ENCODE data around the gene PARP12. TPM values are rescaled to one million over a fixed set of nuclear protein-coding genes. Genes with fewer than 3 reads are reported as not detected.

Gene PARP12
- total RNA-seq, 1 donor from 2014 or later: 16.4 TPM

DNA sequence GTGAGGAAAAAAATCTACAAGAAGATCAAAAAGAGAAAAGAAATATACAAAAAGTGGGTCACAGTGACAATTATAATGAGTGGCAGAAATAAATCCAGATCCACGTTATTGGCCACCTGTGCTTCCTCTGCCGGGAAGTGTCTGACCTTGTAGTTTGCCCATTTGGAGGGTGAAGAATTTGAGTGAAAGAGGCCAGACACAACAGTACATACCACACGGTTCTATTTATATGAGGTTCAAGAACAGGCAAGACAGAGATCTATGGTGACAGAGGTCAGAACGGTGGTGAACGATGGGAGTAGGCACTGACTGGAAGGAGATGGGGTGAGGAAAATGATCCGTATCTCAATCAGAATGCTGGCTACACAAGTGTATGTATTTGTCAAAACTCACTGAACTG, 17.1 kb downstream of the PARP12 start:
- DNase-seq: no peak
- Histone ChIP-seq H3K4me1 (peaks cover 40% of the 10 kb centered on the region), H3K4me3 (no peak overlapping the region), H3K9me3 (replicated peaks) (no peaks in the 10 kb centered on the region), H3K27ac (replicated peaks) (no peak overlapping the region), H3K27me3 (ENCODE audit: low read depth) (no peaks in the 10 kb centered on the region), H3K36me3 (peaks cover 42% of the 10 kb centered on the region)
- TF ChIP-seq CTCF (IDR thresholded peaks at IDR 0.05; ENCODE audit: borderline replicate concordance): no peak
- intact Hi-C loops (cut with micrococcal nuclease): no loop called here

DNA sequence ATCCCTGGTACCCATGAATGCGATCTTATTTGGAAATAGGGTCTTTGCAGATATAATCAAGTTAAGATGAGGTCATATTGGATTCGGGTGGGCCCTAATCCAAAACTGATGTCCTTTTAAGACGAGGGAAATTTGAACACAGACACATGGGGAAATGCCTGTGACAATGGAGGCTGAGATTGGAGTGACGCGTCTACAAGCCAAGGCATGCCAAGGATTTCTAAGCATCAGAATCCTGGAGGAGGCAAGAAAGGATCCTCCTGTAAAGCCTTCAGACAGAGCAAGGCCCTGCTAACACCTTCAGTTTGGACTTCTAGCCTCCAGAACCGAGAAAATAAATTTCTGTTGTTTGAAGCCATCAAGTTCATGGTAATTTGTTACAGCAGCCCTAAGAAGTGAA, 18.5 kb downstream of the PARP12 start:
- Histone ChIP-seq H3K4me3 (no peak overlapping the region), H3K27me3 (ENCODE audit: low read depth) (no peaks in the 10 kb centered on the region), H3K27ac (replicated peaks) (no peak overlapping the region), H3K36me3 (peaks cover 57% of the 10 kb centered on the region), H3K9me3 (replicated peaks) (no peaks in the 10 kb centered on the region), H3K4me1 (peaks cover 32% of the 10 kb centered on the region)
- TF ChIP-seq CTCF (IDR thresholded peaks at IDR 0.05; ENCODE audit: borderline replicate concordance): no peak
- intact Hi-C loops (cut with micrococcal nuclease): no loop called here
- no peak for DNase-seq

DNA sequence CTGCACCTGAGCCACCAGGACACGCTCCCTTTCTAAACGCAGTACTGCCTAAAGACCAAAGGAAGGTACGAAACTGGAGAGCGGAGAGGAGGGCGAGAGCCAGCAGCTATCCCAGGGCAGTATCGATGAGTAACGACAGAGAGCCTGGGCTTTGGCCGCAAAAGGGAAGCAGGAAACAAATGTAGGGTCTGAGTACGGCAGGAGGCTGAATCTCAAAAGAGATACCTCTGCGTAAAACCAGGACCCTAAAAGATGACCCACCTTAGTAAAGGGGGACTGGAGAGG, 20.4 kb downstream of the PARP12 start:
- Histone ChIP-seq H3K4me3 (no peak overlapping the region), H3K27me3 (ENCODE audit: low read depth) (no peaks in the 10 kb centered on the region), H3K9me3 (replicated peaks) (no peaks in the 10 kb centered on the region), H3K27ac (replicated peaks) (no peak overlapping the region), H3K36me3 (peaks cover 76% of the 10 kb centered on the region), H3K4me1 (peaks cover 24% of the 10 kb centered on the region)
- DNase-seq: no peak
- TF ChIP-seq CTCF (IDR thresholded peaks at IDR 0.05; ENCODE audit: borderline replicate concordance): no peak
- intact Hi-C loops (cut with micrococcal nuclease): no loop called here

- H3K4me3 ChIP-seq: no peak overlapping the region
- no peaks in the 10 kb centered on the region for H3K9me3 ChIP-seq (replicated peaks)
- no peak for TF ChIP-seq CTCF (IDR thresholded peaks at IDR 0.05; ENCODE audit: borderline replicate concordance)
- H3K4me1 ChIP-seq: peaks cover 24% of the 10 kb centered on the region
- no peak for DNase-seq
- no peak overlapping the region for H3K27ac ChIP-seq (replicated peaks)
- H3K36me3 ChIP-seq: peaks cover 81% of the 10 kb centered on the region
- intact Hi-C loops (cut with micrococcal nuclease): no loop called here
- H3K27me3 ChIP-seq (ENCODE audit: low read depth): no peaks in the 10 kb centered on the region
These were observed 20.9 kb downstream of the PARP12 start for GRCh38 chr7:140041659-140042385.

- Histone ChIP-seq H3K27me3 (ENCODE audit: low read depth) (no peaks in the 10 kb centered on the region), H3K4me1 (peaks cover 21% of the 10 kb centered on the region), H3K4me3 (no peak overlapping the region), H3K36me3 (peaks cover 82% of the 10 kb centered on the region), H3K27ac (replicated peaks) (no peak overlapping the region), H3K9me3 (replicated peaks) (no peaks in the 10 kb centered on the region)
- TF ChIP-seq CTCF (IDR thresholded peaks at IDR 0.05; ENCODE audit: borderline replicate concordance): no peak
- DNase-seq: no peak
- intact Hi-C loops (cut with micrococcal nuclease): no loop called here
These were observed 22.9 kb downstream of the PARP12 start for GRCh38 chr7:140039896-140040295.
